ENCODE data around the gene LAGE3.

The LAGE3 gene

DNA sequence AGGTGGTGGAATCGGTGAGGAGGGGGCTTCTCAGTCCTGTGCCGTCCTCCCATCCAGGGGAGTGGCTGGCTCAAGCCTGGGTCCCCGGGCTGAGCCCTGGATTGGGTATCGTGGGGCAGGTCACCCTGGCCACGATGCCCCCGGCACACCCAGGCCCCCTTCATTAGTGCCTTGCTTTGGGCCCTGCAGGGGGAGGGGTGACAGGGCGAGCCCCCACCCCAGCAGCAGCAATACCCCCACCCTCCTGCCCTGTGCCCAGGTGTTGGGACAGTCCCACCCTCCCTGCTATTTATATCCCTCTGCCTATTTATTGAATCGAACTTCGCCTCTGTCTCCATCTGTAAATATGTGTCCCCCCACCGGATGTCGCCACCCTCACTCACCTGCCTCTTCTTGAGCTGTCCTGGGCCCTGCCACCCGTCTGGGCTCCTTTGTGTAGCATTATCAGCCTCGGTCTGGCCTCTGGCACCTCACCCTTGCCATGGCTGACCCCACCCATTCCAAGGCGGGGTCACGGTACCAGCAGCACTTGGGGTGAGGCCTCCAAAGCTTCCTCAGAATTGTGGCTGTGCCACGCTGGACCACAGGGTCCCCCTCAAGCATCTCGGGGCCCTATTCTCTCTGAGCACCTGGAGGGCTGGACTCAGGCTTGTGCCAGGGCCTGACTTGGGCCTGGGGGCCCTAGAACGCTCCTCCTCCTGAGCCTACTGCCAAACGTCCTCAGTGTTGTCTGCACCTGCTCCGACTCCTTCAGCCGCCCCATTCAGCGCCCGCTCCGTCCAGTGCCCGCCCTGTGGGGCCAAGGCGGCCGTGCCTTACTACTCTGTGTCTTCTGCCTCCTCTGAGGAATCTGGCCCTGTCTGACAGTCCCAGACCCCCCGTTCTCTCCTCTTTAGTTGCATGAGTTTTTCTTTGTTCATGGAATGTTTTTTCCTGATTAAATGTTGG lies 6.1 kb downstream of the LAGE3 start:
- no peaks in the 10 kb centered on the region for H3K27me3 Mint-ChIP-seq
- peaks cover 7% of the 10 kb centered on the region for H3K4me1 Mint-ChIP-seq (ENCODE audit: low read depth)
- H3K4me3 Mint-ChIP-seq, result no peak overlapping the region
- no peaks in the 10 kb centered on the region for H3K9me3 Mint-ChIP-seq (ENCODE audit: low read depth)
- H3K27ac Mint-ChIP-seq, result no peak overlapping the region
- no peaks in the 10 kb centered on the region for H3K36me3 Mint-ChIP-seq

DNA sequence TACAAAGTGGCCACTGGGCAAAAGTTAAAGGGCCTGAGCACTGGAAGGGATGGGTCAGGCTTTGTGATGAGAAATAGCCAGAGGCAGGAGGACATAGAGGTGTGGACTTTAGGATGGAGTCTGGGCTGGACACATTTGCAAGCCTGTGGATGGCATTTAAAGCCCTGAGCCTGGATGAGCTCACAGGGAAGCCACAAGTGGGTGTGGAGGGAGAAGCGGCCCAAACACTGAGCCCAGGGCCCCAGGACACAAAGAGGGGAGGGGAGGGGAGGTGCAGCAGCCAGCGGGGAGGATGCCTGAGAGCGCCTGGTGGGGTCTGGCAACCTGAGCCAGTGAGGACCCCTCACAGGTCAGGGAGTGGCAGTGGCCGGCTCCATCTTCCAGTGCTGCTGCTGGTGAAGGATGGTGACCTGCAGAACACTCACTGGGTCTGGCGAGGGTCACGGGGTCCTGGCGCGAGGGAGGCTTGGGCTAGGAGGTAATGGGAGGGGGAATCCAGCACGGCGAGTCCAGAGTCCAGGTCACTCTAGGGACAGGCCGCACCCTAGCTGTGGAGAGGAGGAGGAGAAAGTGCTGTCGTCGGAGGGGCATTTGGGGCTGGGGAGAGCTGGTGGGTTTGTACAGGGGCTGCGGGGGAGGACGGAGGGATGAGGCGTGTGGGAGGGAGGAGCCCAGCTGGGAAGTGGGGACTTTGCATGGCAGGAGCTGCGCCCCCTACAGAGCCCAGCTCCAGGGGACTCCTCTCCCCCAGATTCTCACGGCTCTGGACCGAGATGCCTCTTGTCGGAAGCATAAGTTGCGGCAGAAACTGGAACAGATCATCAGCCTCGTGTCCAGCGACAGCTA lies 7.0 kb downstream of the LAGE3 start:
- Mint-ChIP-seq H3K27ac (no peak overlapping the region), H3K27me3 (no peaks in the 10 kb centered on the region), H3K36me3 (no peaks in the 10 kb centered on the region), H3K9me3 (ENCODE audit: low read depth) (no peaks in the 10 kb centered on the region), H3K4me1 (ENCODE audit: low read depth) (no peaks in the 10 kb centered on the region), H3K4me3 (no peak overlapping the region)

DNA sequence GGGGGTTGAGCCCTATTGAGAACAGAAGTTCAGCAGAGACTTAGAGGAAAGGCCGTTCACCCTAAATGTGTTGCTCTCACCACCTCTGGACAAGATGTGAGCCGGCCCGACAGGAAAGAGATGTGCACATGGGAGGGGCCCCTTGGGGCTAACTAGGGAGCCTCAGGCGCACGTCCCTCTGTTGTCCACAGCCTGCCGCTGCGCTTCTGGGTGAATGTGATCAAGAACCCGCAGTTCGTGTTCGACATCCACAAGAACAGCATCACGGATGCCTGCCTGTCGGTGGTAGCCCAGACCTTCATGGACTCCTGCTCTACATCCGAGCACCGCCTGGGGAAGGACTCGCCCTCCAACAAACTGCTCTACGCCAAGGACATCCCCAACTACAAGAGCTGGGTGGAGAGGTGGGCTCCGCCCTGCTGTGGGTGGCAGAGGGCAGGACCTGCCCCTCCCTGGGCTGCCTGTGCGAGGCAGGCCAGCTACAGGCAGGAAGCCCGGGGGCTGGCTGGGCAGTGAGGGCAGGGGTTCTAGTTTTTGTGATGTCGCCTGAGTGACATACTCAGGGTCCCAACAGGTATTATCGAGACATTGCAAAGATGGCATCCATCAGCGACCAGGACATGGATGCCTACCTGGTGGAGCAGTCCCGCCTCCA lies 8.0 kb downstream of the LAGE3 start:
- Mint-ChIP-seq H3K36me3 (no peaks in the 10 kb centered on the region), H3K27ac (no peak overlapping the region), H3K4me3 (no peak overlapping the region), H3K4me1 (ENCODE audit: low read depth) (no peaks in the 10 kb centered on the region), H3K27me3 (no peaks in the 10 kb centered on the region), H3K9me3 (ENCODE audit: low read depth) (no peaks in the 10 kb centered on the region)

DNA sequence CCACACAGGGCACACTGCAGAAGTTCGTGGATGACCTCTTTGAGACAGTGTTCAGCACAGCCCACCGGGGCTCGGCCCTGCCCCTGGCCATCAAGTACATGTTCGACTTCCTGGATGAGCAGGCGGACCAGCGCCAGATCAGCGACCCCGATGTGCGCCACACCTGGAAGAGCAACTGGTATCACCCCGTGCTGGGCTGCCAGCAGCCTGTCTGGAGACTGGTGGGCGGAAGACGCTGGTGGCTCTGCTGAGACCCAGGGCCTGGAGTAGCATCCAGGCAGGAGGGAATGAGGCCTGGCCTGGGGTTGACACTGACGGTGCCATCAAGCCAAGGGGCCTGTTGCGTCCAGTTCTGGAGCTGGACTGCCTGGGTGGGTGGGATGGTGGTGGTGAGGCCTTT lies 8.6 kb downstream of the LAGE3 start:
- Mint-ChIP-seq H3K4me1 (ENCODE audit: low read depth) (no peaks in the 10 kb centered on the region), H3K9me3 (ENCODE audit: low read depth) (no peaks in the 10 kb centered on the region), H3K4me3 (no peak overlapping the region), H3K27me3 (no peaks in the 10 kb centered on the region), H3K27ac (no peak overlapping the region), H3K36me3 (no peaks in the 10 kb centered on the region)

DNA sequence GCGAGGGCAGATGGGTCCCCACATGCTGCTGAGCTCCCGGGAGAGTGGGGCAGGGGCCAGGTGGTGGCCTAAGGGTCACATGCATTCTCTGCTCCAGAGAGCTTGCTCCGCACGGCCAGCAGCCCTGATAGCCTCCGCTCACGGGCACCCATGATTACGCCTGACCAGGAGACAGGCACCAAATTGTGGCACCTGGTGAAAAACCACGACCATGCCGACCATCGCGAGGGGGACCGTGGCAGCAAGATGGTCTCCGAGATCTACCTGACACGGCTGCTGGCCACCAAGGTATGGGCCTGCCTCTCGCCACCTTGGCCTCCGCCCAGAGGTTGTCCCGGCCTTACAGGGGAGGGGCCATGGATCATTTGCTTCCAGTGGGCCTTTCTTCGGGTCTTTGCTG lies 9.2 kb downstream of the LAGE3 start:
- Mint-ChIP-seq H3K4me1 (ENCODE audit: low read depth) (no peaks in the 10 kb centered on the region), H3K27me3 (no peaks in the 10 kb centered on the region), H3K4me3 (no peak overlapping the region), H3K36me3 (no peaks in the 10 kb centered on the region), H3K9me3 (ENCODE audit: low read depth) (no peaks in the 10 kb centered on the region), H3K27ac (no peak overlapping the region)

DNA sequence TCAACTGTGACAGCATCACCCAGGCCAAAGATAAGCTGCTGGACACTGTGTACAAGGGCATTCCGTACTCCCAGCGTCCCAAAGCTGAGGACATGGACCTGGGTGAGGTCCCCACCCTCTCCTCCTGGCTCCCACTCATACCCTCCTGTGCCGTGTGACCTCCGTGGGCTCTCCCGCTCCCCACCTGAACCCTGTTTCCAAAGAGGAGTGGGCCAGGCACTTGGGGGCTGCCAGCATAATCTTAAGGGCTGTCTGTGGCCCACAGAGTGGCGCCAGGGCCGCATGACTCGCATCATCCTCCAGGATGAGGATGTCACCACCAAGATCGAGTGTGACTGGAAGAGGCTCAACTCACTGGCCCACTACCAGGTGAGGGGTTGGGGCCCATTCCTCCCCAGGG lies 10.0 kb downstream of the LAGE3 start:
- H3K27ac Mint-ChIP-seq, result no peak overlapping the region
- no peak overlapping the region for H3K4me3 Mint-ChIP-seq
- H3K36me3 Mint-ChIP-seq, result no peaks in the 10 kb centered on the region
- no peaks in the 10 kb centered on the region for H3K9me3 Mint-ChIP-seq (ENCODE audit: low read depth)
- no peaks in the 10 kb centered on the region for H3K4me1 Mint-ChIP-seq (ENCODE audit: low read depth)
- H3K27me3 Mint-ChIP-seq, result no peaks in the 10 kb centered on the region

DNA sequence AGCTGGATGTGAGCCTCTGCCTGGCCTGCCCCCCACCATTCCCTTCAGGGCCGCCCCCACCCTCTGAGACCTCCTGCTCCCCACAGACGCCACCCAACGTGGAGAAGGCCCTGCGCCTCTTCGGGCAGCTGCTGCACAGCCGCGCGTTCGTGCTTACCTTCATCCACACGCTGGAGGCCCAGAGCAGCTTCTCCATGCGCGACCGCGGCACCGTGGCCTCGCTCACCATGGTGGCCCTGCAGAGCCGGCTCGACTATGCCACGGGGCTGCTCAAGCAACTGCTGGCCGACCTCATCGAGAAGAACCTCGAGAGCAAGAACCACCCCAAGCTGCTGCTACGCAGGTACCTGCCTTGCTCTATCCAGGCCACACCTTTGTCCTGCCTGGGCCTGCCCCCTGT lies 10.9 kb downstream of the LAGE3 start:
- Mint-ChIP-seq H3K9me3 (ENCODE audit: low read depth) (no peaks in the 10 kb centered on the region), H3K36me3 (no peaks in the 10 kb centered on the region)

DNA sequence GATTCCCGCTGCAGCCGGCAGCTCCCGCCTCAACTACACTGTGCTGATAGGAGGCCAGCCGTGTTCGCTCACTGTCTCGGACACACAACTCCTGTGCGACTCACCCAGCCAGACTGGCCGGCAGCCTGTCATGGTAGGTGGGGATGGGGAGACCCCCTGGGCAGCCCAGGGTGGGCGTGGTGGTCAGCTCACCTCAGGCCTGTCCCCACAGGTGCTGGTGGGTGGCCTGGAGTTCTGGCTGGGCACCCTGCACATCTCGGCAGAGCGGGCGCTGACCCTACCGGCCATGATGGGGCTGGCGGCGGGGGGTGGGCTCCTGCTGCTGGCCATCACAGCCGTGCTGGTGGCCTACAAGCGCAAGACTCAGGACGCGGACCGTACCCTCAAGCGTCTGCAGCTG lies 11.5 kb downstream of the LAGE3 start:
- Mint-ChIP-seq H3K4me3 (no peak overlapping the region), H3K4me1 (ENCODE audit: low read depth) (no peaks in the 10 kb centered on the region), H3K9me3 (ENCODE audit: low read depth) (no peaks in the 10 kb centered on the region), H3K27me3 (no peaks in the 10 kb centered on the region), H3K27ac (no peak overlapping the region), H3K36me3 (no peaks in the 10 kb centered on the region)

More for the DNA sequence above, 10.9 kb downstream of the LAGE3 start:
- no peaks in the 10 kb centered on the region for H3K27me3 Mint-ChIP-seq
- no peak overlapping the region for H3K27ac Mint-ChIP-seq
- H3K4me1 Mint-ChIP-seq (ENCODE audit: low read depth), result no peaks in the 10 kb centered on the region
- no peak overlapping the region for H3K4me3 Mint-ChIP-seq

DNA sequence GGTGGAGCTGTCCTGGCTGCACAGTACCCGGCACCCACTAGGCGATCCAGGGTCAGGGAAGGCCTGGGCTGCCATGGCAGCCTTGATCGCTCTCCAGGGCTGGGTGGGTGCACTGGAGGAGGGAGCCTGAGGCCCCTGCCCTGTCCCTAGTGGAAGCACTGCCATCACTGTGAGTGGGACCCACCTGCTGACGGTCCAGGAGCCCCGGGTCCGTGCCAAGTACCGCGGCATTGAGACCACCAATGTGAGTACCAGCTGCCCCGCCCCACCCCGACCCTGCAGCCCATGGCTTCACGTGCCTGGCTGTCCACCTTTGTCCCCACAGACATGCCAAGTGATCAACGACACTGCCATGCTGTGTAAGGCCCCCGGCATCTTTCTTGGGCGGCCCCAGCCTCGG lies 12.2 kb downstream of the LAGE3 start:
- H3K9me3 Mint-ChIP-seq (ENCODE audit: low read depth), result no peaks in the 10 kb centered on the region
- no peak overlapping the region for H3K27ac Mint-ChIP-seq
- H3K36me3 Mint-ChIP-seq, result no peaks in the 10 kb centered on the region
- no peak overlapping the region for H3K4me3 Mint-ChIP-seq
- no peaks in the 10 kb centered on the region for H3K27me3 Mint-ChIP-seq
- no peaks in the 10 kb centered on the region for H3K4me1 Mint-ChIP-seq (ENCODE audit: low read depth)

DNA sequence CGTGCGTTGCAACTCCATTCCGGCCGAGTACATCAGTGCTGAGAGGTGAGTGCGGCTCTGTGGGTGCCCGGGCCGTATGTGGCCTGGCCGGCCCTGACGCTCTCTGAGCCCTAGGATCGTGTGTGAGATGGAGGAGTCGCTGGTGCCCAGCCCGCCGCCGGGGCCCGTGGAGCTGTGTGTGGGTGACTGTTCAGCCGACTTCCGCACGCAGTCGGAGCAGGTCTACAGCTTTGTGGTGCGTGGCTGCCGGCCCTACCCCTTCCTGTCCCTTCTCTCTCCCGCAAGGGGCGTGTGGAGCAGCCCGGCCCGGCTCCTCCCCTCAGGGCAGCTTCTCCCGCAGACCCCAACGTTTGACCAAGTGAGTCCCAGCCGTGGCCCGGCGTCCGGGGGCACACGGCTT lies 13.0 kb downstream of the LAGE3 start:
- no peaks in the 10 kb centered on the region for H3K27me3 Mint-ChIP-seq
- H3K4me3 Mint-ChIP-seq, result no peak overlapping the region
- H3K36me3 Mint-ChIP-seq, result no peaks in the 10 kb centered on the region
- H3K9me3 Mint-ChIP-seq (ENCODE audit: low read depth), result no peaks in the 10 kb centered on the region
- H3K4me1 Mint-ChIP-seq (ENCODE audit: low read depth), result peaks cover 2% of the 10 kb centered on the region
- H3K27ac Mint-ChIP-seq, result no peak overlapping the region

DNA sequence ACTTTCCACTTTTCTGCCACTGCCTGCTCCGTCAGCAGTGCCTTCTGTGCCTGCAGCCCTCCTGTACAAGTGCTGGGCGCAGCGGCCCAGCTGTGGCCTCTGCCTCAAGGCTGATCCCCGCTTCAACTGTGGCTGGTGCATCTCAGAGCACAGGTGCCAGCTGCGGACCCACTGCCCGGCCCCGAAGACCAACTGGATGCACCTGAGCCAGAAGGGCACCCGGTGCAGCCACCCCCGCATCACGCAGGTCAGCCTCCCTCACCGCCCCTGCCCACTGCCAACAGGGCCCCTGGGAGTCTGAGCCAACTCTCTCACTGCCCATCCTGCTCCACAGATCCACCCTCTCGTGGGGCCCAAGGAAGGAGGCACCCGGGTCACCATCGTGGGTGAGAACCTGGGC lies 13.5 kb downstream of the LAGE3 start:
- H3K4me3 Mint-ChIP-seq, result no peak overlapping the region
- H3K27me3 Mint-ChIP-seq, result no peaks in the 10 kb centered on the region
- H3K9me3 Mint-ChIP-seq (ENCODE audit: low read depth), result no peaks in the 10 kb centered on the region
- no peaks in the 10 kb centered on the region for H3K36me3 Mint-ChIP-seq
- peaks cover 2% of the 10 kb centered on the region for H3K4me1 Mint-ChIP-seq (ENCODE audit: low read depth)
- H3K27ac Mint-ChIP-seq, result no peak overlapping the region

DNA sequence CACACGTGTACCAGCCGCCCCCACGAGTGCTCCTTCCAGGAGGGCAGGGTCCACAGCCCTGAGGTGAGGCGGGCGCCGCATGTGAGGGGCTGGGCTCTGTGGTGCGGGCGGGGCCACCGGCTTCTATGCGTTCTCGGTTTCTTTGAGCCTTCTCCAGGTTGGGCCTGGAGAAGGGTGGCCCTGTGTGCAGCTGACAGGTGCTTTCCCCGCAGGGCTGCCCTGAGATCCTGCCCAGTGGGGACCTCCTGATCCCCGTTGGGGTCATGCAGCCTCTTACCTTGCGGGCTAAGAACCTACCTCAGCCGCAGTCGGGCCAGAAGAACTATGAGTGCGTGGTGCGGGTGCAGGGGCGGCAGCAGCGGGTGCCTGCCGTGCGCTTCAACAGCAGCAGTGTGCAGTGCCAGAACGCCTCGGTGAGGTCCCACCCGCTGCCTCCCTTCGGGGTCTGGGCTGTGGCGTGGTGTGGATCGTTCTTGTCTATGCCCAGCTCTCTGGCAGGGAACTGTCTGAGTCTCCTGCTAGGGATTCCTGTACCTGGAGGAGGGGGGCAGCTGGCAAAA lies 14.2 kb downstream of the LAGE3 start:
- no peaks in the 10 kb centered on the region for H3K27me3 Mint-ChIP-seq
- no peak overlapping the region for H3K27ac Mint-ChIP-seq
- peaks cover 2% of the 10 kb centered on the region for H3K4me1 Mint-ChIP-seq (ENCODE audit: low read depth)
- no peaks in the 10 kb centered on the region for H3K36me3 Mint-ChIP-seq
- H3K4me3 Mint-ChIP-seq, result no peak overlapping the region
- H3K9me3 Mint-ChIP-seq (ENCODE audit: low read depth), result no peaks in the 10 kb centered on the region

DNA sequence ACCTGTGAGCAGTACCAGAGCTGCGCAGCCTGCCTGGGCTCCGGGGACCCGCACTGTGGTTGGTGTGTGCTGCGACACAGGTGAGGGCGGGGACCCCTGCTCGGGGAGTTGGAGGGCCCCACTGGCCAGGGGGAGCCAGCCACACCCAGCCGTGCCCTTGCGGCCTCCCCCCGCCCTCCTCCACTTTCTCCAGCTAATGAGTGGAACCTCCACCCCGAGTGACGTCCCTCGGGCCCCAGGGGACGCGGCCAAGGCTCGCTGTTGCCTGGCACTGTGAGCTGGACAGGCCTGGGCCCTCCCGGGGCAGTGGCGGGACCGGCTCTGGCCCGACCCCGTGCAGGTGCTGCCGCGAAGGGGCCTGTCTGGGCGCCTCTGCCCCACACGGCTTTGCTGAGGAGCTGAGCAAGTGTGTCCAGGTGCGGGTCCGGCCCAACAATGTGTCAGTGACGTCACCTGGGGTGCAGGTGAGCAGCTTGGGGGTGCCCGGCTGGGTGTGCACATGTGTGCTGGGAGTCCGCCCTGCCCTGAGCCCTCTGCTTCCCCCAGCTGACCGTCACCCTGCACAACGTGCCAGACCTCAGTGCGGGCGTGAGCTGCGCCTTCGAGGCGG lies 15.4 kb downstream of the LAGE3 start:
- Mint-ChIP-seq H3K36me3 (no peaks in the 10 kb centered on the region), H3K27ac (no peak overlapping the region), H3K27me3 (no peaks in the 10 kb centered on the region), H3K9me3 (ENCODE audit: low read depth) (no peaks in the 10 kb centered on the region), H3K4me3 (no peak overlapping the region), H3K4me1 (ENCODE audit: low read depth) (peaks cover 4% of the 10 kb centered on the region)

DNA sequence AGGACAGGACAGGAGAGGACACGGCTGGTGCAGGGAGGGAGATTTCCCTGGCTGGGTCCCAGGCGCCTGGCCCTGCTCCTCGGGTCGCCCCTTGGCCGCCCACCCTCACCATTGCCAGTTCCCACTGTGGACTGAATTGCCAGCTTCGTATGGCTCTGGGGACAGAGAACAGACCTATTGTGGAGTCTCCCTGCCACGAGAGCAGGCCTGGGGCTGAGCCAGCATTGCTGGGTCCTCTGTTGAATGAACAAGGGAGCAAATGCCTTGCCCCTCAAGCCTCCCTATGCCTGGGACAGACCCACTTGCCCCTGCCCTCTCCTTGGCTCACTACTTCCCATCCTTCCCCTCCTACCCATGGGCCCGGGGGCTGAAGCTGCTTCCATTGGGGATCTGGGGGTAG lies 16.7 kb downstream of the LAGE3 start:
- Mint-ChIP-seq H3K9me3 (ENCODE audit: low read depth) (no peaks in the 10 kb centered on the region), H3K27ac (no peak overlapping the region), H3K36me3 (no peaks in the 10 kb centered on the region), H3K27me3 (no peaks in the 10 kb centered on the region), H3K4me3 (no peak overlapping the region), H3K4me1 (ENCODE audit: low read depth) (peaks cover 6% of the 10 kb centered on the region)
